ENCODE data around the gene CAMTA1.
"Not testable (repeated sequence)": the region's sequence is repeated elsewhere in the genome, so short reads cannot be mapped to it uniquely, and the experiment has no call there.

DNA sequence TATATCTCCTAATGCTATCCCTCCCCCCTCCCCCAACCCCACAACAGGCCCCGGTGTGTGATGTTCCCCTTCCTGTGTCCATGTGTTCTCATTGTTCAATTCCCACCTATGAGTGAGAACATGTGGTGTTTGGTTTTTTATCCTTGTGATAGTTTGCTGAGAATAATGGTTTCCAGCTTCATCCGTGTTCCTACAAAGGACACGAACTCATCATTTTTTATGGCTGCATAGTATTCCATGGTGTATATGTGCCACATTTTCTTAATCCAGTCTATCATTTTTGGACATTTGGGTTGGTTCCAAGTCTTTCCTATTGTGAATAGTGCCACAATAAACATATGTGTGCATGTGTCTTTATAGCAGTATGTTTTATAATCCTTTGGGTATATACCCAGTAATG is 812.8 kb downstream of the CAMTA1 start:
- TF ChIP-seq, protein P1, sequence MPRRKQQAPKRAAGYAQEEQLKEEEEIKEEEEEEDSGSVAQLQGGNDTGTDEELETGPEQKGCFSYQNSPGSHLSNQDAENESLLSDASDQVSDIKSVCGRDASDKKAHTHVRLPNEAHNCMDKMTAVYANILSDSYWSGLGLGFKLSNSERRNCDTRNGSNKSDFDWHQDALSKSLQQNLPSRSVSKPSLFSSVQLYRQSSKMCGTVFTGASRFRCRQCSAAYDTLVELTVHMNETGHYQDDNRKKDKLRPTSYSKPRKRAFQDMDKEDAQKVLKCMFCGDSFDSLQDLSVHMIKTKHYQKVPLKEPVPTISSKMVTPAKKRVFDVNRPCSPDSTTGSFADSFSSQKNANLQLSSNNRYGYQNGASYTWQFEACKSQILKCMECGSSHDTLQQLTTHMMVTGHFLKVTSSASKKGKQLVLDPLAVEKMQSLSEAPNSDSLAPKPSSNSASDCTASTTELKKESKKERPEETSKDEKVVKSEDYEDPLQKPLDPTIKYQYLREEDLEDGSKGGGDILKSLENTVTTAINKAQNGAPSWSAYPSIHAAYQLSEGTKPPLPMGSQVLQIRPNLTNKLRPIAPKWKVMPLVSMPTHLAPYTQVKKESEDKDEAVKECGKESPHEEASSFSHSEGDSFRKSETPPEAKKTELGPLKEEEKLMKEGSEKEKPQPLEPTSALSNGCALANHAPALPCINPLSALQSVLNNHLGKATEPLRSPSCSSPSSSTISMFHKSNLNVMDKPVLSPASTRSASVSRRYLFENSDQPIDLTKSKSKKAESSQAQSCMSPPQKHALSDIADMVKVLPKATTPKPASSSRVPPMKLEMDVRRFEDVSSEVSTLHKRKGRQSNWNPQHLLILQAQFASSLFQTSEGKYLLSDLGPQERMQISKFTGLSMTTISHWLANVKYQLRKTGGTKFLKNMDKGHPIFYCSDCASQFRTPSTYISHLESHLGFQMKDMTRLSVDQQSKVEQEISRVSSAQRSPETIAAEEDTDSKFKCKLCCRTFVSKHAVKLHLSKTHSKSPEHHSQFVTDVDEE (CRISPR knock-in tag; IDR thresholded peaks at IDR 0.05), result not testable (repeated sequence)
- not testable (repeated sequence) for TF ChIP-seq CSDC2 (CRISPR knock-in tag; IDR thresholded peaks at IDR 0.05); GLIS3 (CRISPR knock-in tag; IDR thresholded peaks at IDR 0.05); ZFP3 (CRISPR knock-in tag; IDR thresholded peaks at IDR 0.05); ZNF565 (CRISPR knock-in tag; conservative IDR thresholded peaks at IDR 0.05; ENCODE audit: low read depth); OSR1 (CRISPR knock-in tag; IDR thresholded peaks at IDR 0.05); ZC3H10 (CRISPR knock-in tag; IDR thresholded peaks at IDR 0.05); ARNTL (CRISPR knock-in tag; IDR thresholded peaks at IDR 0.05; ENCODE audit: borderline replicate concordance, low read depth); TCF4 (CRISPR knock-in tag; IDR thresholded peaks at IDR 0.05; ENCODE audit: borderline replicate concordance)
- TF ChIP-seq, protein P2, sequence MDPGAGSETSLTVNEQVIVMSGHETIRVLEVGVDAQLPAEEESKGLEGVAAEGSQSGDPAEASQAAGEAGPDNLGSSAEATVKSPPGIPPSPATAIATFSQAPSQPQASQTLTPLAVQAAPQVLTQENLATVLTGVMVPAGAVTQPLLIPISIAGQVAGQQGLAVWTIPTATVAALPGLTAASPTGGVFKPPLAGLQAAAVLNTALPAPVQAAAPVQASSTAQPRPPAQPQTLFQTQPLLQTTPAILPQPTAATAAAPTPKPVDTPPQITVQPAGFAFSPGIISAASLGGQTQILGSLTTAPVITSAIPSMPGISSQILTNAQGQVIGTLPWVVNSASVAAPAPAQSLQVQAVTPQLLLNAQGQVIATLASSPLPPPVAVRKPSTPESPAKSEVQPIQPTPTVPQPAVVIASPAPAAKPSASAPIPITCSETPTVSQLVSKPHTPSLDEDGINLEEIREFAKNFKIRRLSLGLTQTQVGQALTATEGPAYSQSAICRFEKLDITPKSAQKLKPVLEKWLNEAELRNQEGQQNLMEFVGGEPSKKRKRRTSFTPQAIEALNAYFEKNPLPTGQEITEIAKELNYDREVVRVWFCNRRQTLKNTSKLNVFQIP (CRISPR knock-in tag; IDR thresholded peaks at IDR 0.05; ENCODE audit: borderline replicate concordance, low read depth), result not testable (repeated sequence)
- TF ChIP-seq, protein P3, sequence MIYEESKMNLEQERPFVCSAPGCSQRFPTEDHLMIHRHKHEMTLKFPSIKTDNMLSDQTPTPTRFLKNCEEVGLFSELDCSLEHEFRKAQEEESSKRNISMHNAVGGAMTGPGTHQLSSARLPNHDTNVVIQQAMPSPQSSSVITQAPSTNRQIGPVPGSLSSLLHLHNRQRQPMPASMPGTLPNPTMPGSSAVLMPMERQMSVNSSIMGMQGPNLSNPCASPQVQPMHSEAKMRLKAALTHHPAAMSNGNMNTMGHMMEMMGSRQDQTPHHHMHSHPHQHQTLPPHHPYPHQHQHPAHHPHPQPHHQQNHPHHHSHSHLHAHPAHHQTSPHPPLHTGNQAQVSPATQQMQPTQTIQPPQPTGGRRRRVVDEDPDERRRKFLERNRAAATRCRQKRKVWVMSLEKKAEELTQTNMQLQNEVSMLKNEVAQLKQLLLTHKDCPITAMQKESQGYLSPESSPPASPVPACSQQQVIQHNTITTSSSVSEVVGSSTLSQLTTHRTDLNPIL (CRISPR knock-in tag; IDR thresholded peaks at IDR 0.05; ENCODE audit: low read depth), result not testable (repeated sequence)
- TF ChIP-seq, protein P4, sequence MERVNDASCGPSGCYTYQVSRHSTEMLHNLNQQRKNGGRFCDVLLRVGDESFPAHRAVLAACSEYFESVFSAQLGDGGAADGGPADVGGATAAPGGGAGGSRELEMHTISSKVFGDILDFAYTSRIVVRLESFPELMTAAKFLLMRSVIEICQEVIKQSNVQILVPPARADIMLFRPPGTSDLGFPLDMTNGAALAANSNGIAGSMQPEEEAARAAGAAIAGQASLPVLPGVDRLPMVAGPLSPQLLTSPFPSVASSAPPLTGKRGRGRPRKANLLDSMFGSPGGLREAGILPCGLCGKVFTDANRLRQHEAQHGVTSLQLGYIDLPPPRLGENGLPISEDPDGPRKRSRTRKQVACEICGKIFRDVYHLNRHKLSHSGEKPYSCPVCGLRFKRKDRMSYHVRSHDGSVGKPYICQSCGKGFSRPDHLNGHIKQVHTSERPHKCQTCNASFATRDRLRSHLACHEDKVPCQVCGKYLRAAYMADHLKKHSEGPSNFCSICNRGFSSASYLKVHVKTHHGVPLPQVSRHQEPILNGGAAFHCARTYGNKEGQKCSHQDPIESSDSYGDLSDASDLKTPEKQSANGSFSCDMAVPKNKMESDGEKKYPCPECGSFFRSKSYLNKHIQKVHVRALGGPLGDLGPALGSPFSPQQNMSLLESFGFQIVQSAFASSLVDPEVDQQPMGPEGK (CRISPR knock-in tag; IDR thresholded peaks at IDR 0.05; ENCODE audit: borderline replicate concordance), result not testable (repeated sequence)
- TF ChIP-seq, protein P5, sequence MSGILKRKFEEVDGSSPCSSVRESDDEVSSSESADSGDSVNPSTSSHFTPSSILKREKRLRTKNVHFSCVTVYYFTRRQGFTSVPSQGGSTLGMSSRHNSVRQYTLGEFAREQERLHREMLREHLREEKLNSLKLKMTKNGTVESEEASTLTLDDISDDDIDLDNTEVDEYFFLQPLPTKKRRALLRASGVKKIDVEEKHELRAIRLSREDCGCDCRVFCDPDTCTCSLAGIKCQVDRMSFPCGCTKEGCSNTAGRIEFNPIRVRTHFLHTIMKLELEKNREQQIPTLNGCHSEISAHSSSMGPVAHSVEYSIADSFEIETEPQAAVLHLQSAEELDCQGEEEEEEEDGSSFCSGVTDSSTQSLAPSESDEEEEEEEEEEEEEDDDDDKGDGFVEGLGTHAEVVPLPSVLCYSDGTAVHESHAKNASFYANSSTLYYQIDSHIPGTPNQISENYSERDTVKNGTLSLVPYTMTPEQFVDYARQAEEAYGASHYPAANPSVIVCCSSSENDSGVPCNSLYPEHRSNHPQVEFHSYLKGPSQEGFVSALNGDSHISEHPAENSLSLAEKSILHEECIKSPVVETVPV (CRISPR knock-in tag; IDR thresholded peaks at IDR 0.05), result not testable (repeated sequence)
